ENCODE data around the gene PEAK1. TPM values are rescaled to one million over a fixed set of nuclear protein-coding genes. Genes with fewer than 3 reads are reported as not detected.
"Not testable (repeated sequence)": the region's sequence is repeated elsewhere in the genome, so short reads cannot be mapped to it uniquely, and the experiment has no call there.

Gene PEAK1
- total RNA-seq, 2 experiments from 2014 or later: 6.0 to 10.8 TPM

DNA sequence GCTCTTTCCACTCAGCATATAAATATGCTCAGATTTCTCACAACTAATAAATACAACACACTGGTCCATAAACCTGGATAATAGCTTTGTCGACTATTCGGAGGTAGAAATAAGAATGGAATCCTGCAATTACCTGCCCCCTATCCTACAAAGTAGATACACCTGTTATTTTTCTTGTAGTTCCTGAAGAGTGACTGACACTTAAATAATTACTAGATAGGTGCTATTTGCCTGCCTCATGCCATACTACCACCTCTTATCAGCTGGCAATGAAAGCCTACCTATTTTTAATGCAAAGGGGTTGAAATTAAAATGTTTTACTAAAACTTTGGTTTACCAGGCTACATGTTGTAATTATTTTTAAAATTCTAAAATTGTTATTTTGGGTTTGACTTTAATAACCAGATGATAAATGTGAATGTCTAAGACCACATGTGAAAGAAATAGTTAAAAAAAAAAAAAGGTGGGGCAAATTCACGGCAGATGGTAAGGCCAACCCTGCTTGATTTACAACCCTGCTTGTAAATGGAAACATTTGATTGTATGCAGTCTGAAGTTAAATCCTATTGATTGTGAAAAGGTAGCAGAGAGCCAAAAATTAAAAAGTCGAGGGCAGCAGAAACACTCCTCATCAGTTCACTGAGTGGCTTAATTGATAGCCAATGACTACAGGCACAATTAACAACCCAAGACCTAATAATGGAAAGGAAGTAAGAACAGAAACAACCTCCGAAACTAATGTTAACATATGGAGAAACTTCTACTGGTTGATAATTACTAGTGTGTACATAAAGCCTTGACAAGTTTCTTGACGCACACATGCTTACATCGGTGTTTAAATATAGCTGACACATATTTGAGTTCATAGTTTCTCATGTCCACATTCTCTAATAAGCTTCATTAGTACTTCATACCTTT is 8.9 kb downstream of the PEAK1 start:
- Histone ChIP-seq H2AFZ (ENCODE audit: low read length) (no peak overlapping the region), H3K79me2 (ENCODE audit: insufficient read depth, low read depth, low read length) (0 out of 2 replicates have a peak, but pooled peaks cover 4% of the 10 kb centered on the region), H3K27ac (ENCODE audit: low read depth, low read length, poor library complexity, severe bottlenecking) (no peak overlapping the region), H3K9me3 (ENCODE audit: low read length) (no peaks in the 10 kb centered on the region), H3K9me2 (ENCODE audit: insufficient read depth, low read length) (no peaks in the 10 kb centered on the region), H3K4me3 (ENCODE audit: low read depth, low read length, poor library complexity, severe bottlenecking) (no peak overlapping the region), H3K4me2 (ENCODE audit: low read length) (no peak overlapping the region), H3K4me1 (ENCODE audit: insufficient read depth, low read length, poor library complexity, severe bottlenecking) (peaks cover 18% of the 10 kb centered on the region), H3K36me3 (ENCODE audit: insufficient read depth, low read length) (no peaks in the 10 kb centered on the region), H4K20me1 (ENCODE audit: insufficient read depth, low read length) (peaks cover 9% of the 10 kb centered on the region; the same call in 1 of the 2 replicates)
- CTCF ChIA-PET (ENCODE audit: unreplicated experiment): interaction anchor here (0.7 kb wide), 1 partner anchor 658 kb away, joined by 3 read pairs; no protein-coding TSS in a partner anchor
- TF ChIP-seq EZH2phosphoT487 (IDR thresholded peaks at IDR 0.05; ENCODE audit: borderline replicate concordance, low read depth, low read length): no peak
- TF ChIP-seq, protein P1, sequence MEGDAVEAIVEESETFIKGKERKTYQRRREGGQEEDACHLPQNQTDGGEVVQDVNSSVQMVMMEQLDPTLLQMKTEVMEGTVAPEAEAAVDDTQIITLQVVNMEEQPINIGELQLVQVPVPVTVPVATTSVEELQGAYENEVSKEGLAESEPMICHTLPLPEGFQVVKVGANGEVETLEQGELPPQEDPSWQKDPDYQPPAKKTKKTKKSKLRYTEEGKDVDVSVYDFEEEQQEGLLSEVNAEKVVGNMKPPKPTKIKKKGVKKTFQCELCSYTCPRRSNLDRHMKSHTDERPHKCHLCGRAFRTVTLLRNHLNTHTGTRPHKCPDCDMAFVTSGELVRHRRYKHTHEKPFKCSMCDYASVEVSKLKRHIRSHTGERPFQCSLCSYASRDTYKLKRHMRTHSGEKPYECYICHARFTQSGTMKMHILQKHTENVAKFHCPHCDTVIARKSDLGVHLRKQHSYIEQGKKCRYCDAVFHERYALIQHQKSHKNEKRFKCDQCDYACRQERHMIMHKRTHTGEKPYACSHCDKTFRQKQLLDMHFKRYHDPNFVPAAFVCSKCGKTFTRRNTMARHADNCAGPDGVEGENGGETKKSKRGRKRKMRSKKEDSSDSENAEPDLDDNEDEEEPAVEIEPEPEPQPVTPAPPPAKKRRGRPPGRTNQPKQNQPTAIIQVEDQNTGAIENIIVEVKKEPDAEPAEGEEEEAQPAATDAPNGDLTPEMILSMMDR (conservative IDR thresholded peaks at IDR 0.05; ENCODE audit: low read length): no peak
- intact Hi-C loops (cut with micrococcal nuclease; ENCODE audit: unreplicated experiment): no loop called here
- DNase-seq (ENCODE audit: low spot score): no peak
- no TSS peak for BruUV-seq (replicated peaks)
- POLR2A ChIA-PET: interaction anchor here (0.8 to 2.1 kb wide), 3 partner anchors 9 to 47 kb away, joined by 3 to 7 read pairs (median 5); no protein-coding TSS in a partner anchor

DNA sequence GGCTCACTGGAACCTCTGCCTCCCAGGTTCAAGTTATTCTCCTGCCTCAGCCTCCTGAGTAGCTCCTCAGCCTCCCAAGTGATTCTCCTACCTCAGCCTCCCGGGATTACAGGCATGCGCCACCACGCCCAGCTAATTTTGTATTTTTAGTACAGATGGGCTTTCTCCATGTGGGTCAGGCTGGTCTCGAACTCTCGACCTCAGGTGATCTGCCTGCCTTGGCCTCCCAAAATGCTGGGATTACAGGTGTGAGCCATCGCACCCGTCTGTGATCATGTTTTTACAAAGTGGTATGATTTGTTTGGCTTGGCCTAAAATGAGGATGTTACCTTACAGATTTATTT is 9.8 kb downstream of the PEAK1 start:
- H3K4me3 ChIP-seq (ENCODE audit: low read depth, low read length, poor library complexity, severe bottlenecking); H4K20me1 ChIP-seq (ENCODE audit: insufficient read depth, low read length); H3K79me2 ChIP-seq (ENCODE audit: insufficient read depth, low read depth, low read length); H3K9me3 ChIP-seq (ENCODE audit: low read length); DNase-seq (ENCODE audit: low spot score); H3K36me3 ChIP-seq (ENCODE audit: insufficient read depth, low read length); intact Hi-C loops (cut with micrococcal nuclease; ENCODE audit: unreplicated experiment); H3K27ac ChIP-seq (ENCODE audit: low read depth, low read length, poor library complexity, severe bottlenecking); H3K9me2 ChIP-seq (ENCODE audit: insufficient read depth, low read length); H2AFZ ChIP-seq (ENCODE audit: low read length); BruUV-seq (replicated peaks): not testable (repeated sequence)
- H3K4me2 ChIP-seq (ENCODE audit: low read length): peak overlapping the region; percentile 10; the same call in 1 of the 2 replicates
- peaks cover 20% of the 10 kb centered on the region for H3K4me1 ChIP-seq (ENCODE audit: insufficient read depth, low read length, poor library complexity, severe bottlenecking)
- ChIA-PET CTCF (ENCODE audit: unreplicated experiment) (interaction anchor here (0.7 kb wide), 1 partner anchor 659 kb away, joined by 3 read pairs; no protein-coding TSS in a partner anchor), POLR2A (interaction anchor here (0.6 to 2.1 kb wide), 3 partner anchors 8 to 153 kb away, joined by 3 to 7 read pairs (median 5); no protein-coding TSS in a partner anchor)

DNA sequence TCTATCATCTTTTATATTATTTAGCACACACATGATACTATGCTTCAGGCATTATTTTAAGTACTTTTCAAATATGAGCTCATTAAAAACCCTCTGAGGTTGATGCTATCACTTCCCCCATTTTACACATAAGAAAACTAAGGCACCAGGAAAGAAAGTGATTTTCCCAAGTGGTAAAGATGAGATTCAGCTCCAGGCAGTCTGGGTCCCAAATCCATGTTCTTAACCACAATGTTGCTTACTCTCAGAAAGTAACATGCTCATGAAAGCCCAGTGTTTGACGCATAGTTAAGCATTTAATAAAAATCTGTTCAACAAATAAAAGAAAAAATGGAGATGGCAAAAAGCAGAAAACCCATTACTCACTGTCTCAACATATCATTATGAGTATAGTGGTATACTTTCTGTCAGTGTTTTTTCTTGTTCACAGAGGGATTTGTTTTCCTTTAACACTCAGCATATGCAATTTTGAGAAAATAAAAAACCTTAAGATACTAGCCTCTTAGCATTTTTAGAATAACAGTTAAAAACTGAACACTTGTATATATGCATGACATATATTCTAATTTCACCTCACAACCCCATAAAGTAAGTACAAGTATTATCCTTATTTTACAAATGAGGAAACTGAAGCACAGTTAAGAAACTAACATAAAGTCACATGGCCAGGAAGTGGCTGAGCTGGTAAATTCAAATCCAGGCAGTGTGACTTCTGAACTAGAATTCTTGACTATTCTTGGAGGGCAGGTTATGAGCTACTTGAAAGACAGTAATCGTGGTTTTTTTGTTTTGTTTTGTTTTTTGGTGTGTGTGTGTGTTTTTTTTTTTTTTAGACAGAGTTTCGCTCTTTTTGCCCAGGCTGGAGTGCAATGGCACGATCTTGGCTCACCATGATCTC is 10.4 kb downstream of the PEAK1 start:
- Histone ChIP-seq H3K4me1 (ENCODE audit: insufficient read depth, low read length, poor library complexity, severe bottlenecking) (peaks cover 20% of the 10 kb centered on the region), H3K9me2 (ENCODE audit: insufficient read depth, low read length) (no peaks in the 10 kb centered on the region), H4K20me1 (ENCODE audit: insufficient read depth, low read length) (peaks cover 9% of the 10 kb centered on the region; the same call in 1 of the 2 replicates), H3K79me2 (ENCODE audit: insufficient read depth, low read depth, low read length) (0 out of 2 replicates have a peak, but pooled peaks cover 4% of the 10 kb centered on the region), H3K4me2 (ENCODE audit: low read length) (peak overlapping the region; percentile 10; the same call in 1 of the 2 replicates), H2AFZ (ENCODE audit: low read length) (no peak overlapping the region), H3K27ac (ENCODE audit: low read depth, low read length, poor library complexity, severe bottlenecking) (no peak overlapping the region), H3K4me3 (ENCODE audit: low read depth, low read length, poor library complexity, severe bottlenecking) (no peak overlapping the region), H3K36me3 (ENCODE audit: insufficient read depth, low read length) (no peaks in the 10 kb centered on the region), H3K9me3 (ENCODE audit: low read length) (no peaks in the 10 kb centered on the region)
- no peak for TF ChIP-seq EZH2phosphoT487 (IDR thresholded peaks at IDR 0.05; ENCODE audit: borderline replicate concordance, low read depth, low read length)
- TF ChIP-seq, protein P1 (conservative IDR thresholded peaks at IDR 0.05; ENCODE audit: low read length): no peak
- CTCF ChIA-PET (ENCODE audit: unreplicated experiment): interaction anchor here (0.7 kb wide), 1 partner anchor 660 kb away, joined by 3 read pairs; no protein-coding TSS in a partner anchor
- POLR2A ChIA-PET: interaction anchor here (0.6 to 2.1 kb wide), 2 partner anchors 12 to 153 kb away, joined by 3 to 7 read pairs; no protein-coding TSS in a partner anchor
- intact Hi-C loops (cut with micrococcal nuclease; ENCODE audit: unreplicated experiment): no loop called here
- BruUV-seq (replicated peaks): no TSS peak
- DNase-seq (ENCODE audit: low spot score): peak; percentile 53

All from OCI-LY7 (cell line).